DND-41 (cell line): ENCODE measurements around the gene TRIOBP.

Experiments
- CTCF ChIP-seq: IDR thresholded peaks from 2 replicates; pipeline ENCODE4 v1.5.1; 2012; ENCODE audit warnings: borderline replicate concordance, low read length, moderate library complexity, mild to moderate bottlenecking; ENCODE audit not compliant: poor library complexity, severe bottlenecking; ENCODE audit errors: extremely low read depth
- EZH2 ChIP-seq: IDR thresholded peaks from 3 replicates; pipeline ENCODE4 v1.6.1; 2012; ENCODE audit warnings: borderline replicate concordance, low read depth, mild to moderate bottlenecking, moderate library complexity, low read length, inconsistent platforms; ENCODE audit not compliant: severe bottlenecking

- TF ChIP-seq CTCF (peak; percentile 16), EZH2 (no peak)
Observed at GRCh38 chr22:37781434-37782059, 84.7 kb downstream of the TRIOBP start.
